ENCODE results near the gene CHD6.

CHD6 gene

GRCh38 chr20:41615676-41616075, 2.5 kb downstream of the CHD6 start:
- TF ChIP-seq USF1 (IDR thresholded peaks at IDR 0.05), result no peak
- TF ChIP-seq EP300 (IDR thresholded peaks at IDR 0.05; ENCODE audit: borderline replicate concordance), result no peak
- no peak for TF ChIP-seq NFIC (IDR thresholded peaks at IDR 0.05)
- TF ChIP-seq CEBPB (IDR thresholded peaks at IDR 0.05), result no peak
- TF ChIP-seq, protein P1, sequence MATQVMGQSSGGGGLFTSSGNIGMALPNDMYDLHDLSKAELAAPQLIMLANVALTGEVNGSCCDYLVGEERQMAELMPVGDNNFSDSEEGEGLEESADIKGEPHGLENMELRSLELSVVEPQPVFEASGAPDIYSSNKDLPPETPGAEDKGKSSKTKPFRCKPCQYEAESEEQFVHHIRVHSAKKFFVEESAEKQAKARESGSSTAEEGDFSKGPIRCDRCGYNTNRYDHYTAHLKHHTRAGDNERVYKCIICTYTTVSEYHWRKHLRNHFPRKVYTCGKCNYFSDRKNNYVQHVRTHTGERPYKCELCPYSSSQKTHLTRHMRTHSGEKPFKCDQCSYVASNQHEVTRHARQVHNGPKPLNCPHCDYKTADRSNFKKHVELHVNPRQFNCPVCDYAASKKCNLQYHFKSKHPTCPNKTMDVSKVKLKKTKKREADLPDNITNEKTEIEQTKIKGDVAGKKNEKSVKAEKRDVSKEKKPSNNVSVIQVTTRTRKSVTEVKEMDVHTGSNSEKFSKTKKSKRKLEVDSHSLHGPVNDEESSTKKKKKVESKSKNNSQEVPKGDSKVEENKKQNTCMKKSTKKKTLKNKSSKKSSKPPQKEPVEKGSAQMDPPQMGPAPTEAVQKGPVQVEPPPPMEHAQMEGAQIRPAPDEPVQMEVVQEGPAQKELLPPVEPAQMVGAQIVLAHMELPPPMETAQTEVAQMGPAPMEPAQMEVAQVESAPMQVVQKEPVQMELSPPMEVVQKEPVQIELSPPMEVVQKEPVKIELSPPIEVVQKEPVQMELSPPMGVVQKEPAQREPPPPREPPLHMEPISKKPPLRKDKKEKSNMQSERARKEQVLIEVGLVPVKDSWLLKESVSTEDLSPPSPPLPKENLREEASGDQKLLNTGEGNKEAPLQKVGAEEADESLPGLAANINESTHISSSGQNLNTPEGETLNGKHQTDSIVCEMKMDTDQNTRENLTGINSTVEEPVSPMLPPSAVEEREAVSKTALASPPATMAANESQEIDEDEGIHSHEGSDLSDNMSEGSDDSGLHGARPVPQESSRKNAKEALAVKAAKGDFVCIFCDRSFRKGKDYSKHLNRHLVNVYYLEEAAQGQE (IDR thresholded peaks at IDR 0.05; ENCODE audit: low read depth), result no peak
- no peak for TF ChIP-seq RAD21 (IDR thresholded peaks at IDR 0.05; ENCODE audit: low read depth)
- no peak for TF ChIP-seq CREB1 (IDR thresholded peaks at IDR 0.05; ENCODE audit: low read depth)
- no peak for TF ChIP-seq YY1 (IDR thresholded peaks at IDR 0.05; ENCODE audit: low read depth)
- TF ChIP-seq EGR1 (IDR thresholded peaks at IDR 0.05), result no peak
- no peak for TF ChIP-seq FOXM1 (IDR thresholded peaks at IDR 0.05; ENCODE audit: borderline replicate concordance, low read depth)
- TF ChIP-seq, protein P2, sequence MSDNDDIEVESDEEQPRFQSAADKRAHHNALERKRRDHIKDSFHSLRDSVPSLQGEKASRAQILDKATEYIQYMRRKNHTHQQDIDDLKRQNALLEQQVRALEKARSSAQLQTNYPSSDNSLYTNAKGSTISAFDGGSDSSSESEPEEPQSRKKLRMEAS (IDR thresholded peaks at IDR 0.05), result no peak
- TF ChIP-seq TAF1 (IDR thresholded peaks at IDR 0.05; ENCODE audit: low read depth), result no peak
- no peak for TF ChIP-seq ZBTB7A (IDR thresholded peaks at IDR 0.05; ENCODE audit: low read depth)

DNA sequence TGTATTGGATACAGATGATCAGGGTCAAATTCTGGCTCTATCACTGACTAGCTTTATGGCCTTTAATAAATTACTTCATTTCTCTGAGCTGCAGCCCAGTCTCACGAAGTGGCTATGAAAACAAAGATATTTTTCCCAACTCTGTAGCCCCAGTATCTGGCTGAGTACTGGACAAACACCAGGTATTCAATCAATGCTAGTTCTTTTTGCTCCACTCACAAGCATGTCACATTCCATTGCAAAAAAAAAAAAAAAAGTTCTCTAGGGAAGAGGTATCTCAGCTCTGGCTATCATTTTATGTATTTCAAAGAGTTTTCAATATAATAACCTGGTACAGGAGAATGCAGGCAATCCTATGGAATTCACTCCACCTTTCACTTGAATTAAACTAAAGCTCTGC, 3.1 kb downstream of the CHD6 start:
- TF ChIP-seq CEBPB (IDR thresholded peaks at IDR 0.05), result no peak
- TF ChIP-seq TAF1 (IDR thresholded peaks at IDR 0.05; ENCODE audit: low read depth), result no peak
- TF ChIP-seq CREB1 (IDR thresholded peaks at IDR 0.05; ENCODE audit: low read depth), result no peak
- no peak for TF ChIP-seq EGR1 (IDR thresholded peaks at IDR 0.05)
- no peak for TF ChIP-seq NFIC (IDR thresholded peaks at IDR 0.05)
- TF ChIP-seq USF1 (IDR thresholded peaks at IDR 0.05), result no peak
- TF ChIP-seq ZBTB7A (IDR thresholded peaks at IDR 0.05; ENCODE audit: low read depth), result no peak

DNA sequence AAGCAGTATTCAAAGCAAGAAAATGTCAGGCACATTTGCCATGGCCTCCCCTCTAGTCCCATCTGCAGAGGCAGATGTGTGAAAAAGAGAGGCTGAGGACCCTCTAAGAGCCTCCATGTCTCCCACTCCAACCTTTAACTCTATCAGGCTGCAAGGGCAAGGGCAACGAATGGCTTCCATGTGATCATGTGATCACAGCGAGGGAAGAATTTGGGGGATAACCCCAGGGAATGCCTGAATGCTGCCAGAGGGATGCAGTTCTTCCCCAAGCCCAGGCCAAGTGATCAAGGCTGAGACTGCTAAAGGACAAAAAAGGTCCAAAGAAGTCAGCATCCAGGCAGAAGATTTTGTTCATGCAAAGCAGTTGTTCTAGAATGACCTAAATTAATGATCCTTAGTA, 4.9 kb downstream of the CHD6 start:
- TF ChIP-seq, protein P1 (IDR thresholded peaks at IDR 0.05; ENCODE audit: low read depth), result no peak

DNA sequence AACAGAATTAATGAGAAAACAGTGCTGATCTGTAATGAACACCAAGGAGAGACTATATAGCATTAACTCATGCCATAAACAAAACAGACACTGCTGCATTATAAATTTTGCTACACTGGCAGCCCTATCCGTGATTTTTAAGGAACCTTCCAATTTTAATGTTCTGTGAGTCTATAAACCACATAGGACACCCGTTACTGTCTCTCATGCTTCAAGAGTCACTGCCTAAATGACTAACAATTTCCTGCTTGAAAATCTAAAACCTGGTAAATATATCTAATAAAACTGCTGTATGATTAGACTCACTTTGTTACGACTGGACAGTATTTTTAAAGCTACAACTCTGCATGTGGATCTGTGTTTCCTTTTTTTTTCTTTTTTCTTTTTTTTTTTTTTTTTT, 8.7 kb downstream of the CHD6 start:
- no peak for TF ChIP-seq EP300 (IDR thresholded peaks at IDR 0.05; ENCODE audit: borderline replicate concordance)
- TF ChIP-seq, protein P1 (IDR thresholded peaks at IDR 0.05; ENCODE audit: low read depth), result no peak
- no peak for TF ChIP-seq CEBPB (IDR thresholded peaks at IDR 0.05)

GRCh38 chr20:41608606-41609005, 9.6 kb downstream of the CHD6 start:
- no peak for TF ChIP-seq ZBTB7A (IDR thresholded peaks at IDR 0.05; ENCODE audit: low read depth)
- TF ChIP-seq, protein P1 (IDR thresholded peaks at IDR 0.05; ENCODE audit: low read depth), result no peak

Measured in Ishikawa (cell line).